Activated naive CD4-positive, alpha-beta T cell treated with anti-CD3 and anti-CD28 coated beads, Interleukin-2, amount 10 ng/mL, durations not matched to agents 7 days and 5 days (primary cell): Measurements from ENCODE around the gene EDARADD.
"Not testable (repeated sequence)": the region's sequence is repeated elsewhere in the genome, so short reads cannot be mapped to it uniquely, and the experiment has no call there.

Experiments used
- CTCF ChIA-PET: fragments of 350-600 bp; sonication (Branson Sonifier 250); formaldehyde crosslinking; loops from one replicate; lab custom pipeline; 2021; ENCODE audit warnings: antibody characterized with exemption; lab: Charles Lee
- DNase-seq: peaks from one replicate; pipeline ENCODE4 v3.0.0-alpha.2; 2020
- H3K27ac Mint-ChIP-seq: one replicate; pipeline ENCODE4 v1.8.0; 2021; ENCODE audit warnings: mild to moderate bottlenecking, moderate library complexity, mixed read lengths
- H3K27me3 Mint-ChIP-seq: one replicate; pipeline ENCODE4 v1.8.0; 2021; ENCODE audit warnings: mild to moderate bottlenecking, mixed read lengths
- H3K36me3 Mint-ChIP-seq: one replicate; pipeline ENCODE4 v1.8.0; 2021; ENCODE audit warnings: mixed read lengths
- H3K4me1 Mint-ChIP-seq: one replicate; pipeline ENCODE4 v1.8.0; 2021; ENCODE audit warnings: mixed read lengths
- H3K4me3 Mint-ChIP-seq: one replicate; pipeline ENCODE4 v1.8.0; 2021; ENCODE audit warnings: mild to moderate bottlenecking, moderate library complexity, mixed read lengths
- H3K9me3 Mint-ChIP-seq: one replicate; pipeline ENCODE4 v1.8.0; 2021; ENCODE audit warnings: mixed read lengths

EDARADD gene

GRCh38 chr1:236468625-236469024, 74.5 kb downstream of the EDARADD start:
- H3K4me1 Mint-ChIP-seq = peaks cover 17% of the 10 kb centered on the region
- no peaks in the 10 kb centered on the region for H3K9me3 Mint-ChIP-seq
- peaks cover 54% of the 10 kb centered on the region for H3K27me3 Mint-ChIP-seq
- no peak overlapping the region for H3K27ac Mint-ChIP-seq
- CTCF ChIA-PET = interaction anchor here (2.0 kb wide), 1 partner anchor 17 kb away, joined by 5 read pairs; no protein-coding TSS in a partner anchor
- no peaks in the 10 kb centered on the region for H3K36me3 Mint-ChIP-seq
- no peak overlapping the region for H3K4me3 Mint-ChIP-seq
- no peak for DNase-seq

GRCh38 chr1:236469466-236469865, 75.4 kb downstream of the EDARADD start:
- Mint-ChIP-seq H3K36me3 (no peaks in the 10 kb centered on the region), H3K27ac (no peak overlapping the region), H3K9me3 (no peaks in the 10 kb centered on the region), H3K4me1 (peaks cover 17% of the 10 kb centered on the region), H3K27me3 (peaks cover 46% of the 10 kb centered on the region), H3K4me3 (no peak overlapping the region)
- CTCF ChIA-PET = interaction anchor here (2.0 kb wide), 1 partner anchor 18 kb away, joined by 5 read pairs; no protein-coding TSS in a partner anchor
- no peak for DNase-seq

GRCh38 chr1:236471096-236471495, 77.0 kb downstream of the EDARADD start:
- CTCF ChIA-PET = no interaction called here
- H3K27me3 Mint-ChIP-seq = peaks cover 32% of the 10 kb centered on the region
- peaks cover 5% of the 10 kb centered on the region for H3K4me1 Mint-ChIP-seq
- DNase-seq = no peak
- H3K27ac Mint-ChIP-seq = no peak overlapping the region
- no peaks in the 10 kb centered on the region for H3K9me3 Mint-ChIP-seq
- H3K4me3 Mint-ChIP-seq = no peak overlapping the region
- no peaks in the 10 kb centered on the region for H3K36me3 Mint-ChIP-seq

DNA sequence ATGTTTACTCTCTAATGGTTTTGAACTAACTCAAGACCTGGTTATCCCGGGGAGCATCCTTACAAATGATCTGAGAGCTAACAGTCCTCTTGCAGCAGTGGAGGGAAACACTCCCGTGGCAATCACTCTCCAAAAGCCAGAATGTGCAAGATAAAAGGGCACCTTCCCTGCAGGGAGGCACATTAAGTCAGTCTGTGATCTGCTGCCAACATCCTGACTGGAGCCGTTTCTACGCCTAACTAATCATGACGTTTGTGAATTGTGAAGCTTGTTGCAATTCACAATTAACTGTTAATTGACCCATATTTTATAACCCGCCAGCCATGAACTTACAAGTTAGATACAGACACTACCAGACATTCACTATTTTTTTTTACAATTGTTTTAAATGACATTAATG, 77.6 kb downstream of the EDARADD start:
- no peaks in the 10 kb centered on the region for H3K9me3 Mint-ChIP-seq
- H3K36me3 Mint-ChIP-seq = no peaks in the 10 kb centered on the region
- no peak for DNase-seq
- no peaks in the 10 kb centered on the region for H3K4me1 Mint-ChIP-seq
- CTCF ChIA-PET = no interaction called here
- no peak overlapping the region for H3K27ac Mint-ChIP-seq
- no peak overlapping the region for H3K4me3 Mint-ChIP-seq
- H3K27me3 Mint-ChIP-seq = peaks cover 26% of the 10 kb centered on the region

DNA sequence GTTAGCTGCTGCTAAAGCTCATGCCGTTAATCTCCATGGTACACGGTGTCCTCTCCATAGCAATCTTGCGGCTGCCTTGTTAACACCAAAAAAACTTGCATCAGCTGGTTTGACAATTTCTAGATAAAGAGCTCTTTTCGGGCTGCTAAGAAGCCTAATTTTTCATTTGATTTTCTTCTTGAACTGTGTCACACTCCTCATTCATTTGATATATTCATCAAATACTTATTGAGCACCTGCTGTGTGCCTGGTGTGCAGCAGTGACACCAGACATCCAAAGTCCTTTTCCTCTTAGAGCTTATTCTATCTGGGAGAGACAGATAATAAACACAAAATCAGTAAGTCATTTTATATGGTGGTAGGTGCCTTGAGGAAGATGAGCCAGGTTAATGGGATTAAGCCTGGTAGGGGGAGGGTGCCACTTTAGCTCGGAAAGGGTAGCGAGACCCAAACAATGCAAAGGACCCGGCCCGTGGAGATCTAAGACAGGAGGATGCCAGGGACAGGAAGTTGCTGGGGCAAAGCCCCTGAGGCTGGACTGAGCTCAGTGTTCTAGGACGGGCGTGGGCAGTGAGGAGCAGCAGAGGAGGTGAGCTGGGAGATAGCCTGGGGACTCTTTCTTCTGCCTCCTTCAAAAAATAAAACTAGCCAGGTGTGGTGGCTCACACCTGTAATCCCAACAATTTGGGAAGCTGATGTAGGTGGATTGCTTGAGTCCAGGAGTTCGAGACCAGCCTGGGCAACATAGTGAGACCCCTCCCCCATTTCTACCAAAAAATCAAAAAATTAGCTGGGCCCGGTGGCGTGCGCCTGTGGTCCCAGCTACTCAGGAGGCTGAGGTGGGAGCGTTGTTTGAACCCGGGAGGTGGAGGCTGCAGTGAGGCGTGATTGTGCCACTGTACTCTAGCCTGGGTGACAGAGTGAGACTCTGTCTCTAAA, 79.0 kb downstream of the EDARADD start:
- CTCF ChIA-PET = interaction anchor here (0.6 to 1.2 kb wide), 2 partner anchors 9 to 1402 kb away, joined by 3 read pairs; no protein-coding TSS in a partner anchor
- no peaks in the 10 kb centered on the region for H3K9me3 Mint-ChIP-seq
- H3K36me3 Mint-ChIP-seq = no peaks in the 10 kb centered on the region
- no peak overlapping the region for H3K4me3 Mint-ChIP-seq
- no peak for DNase-seq
- H3K27me3 Mint-ChIP-seq = peaks cover 12% of the 10 kb centered on the region
- no peak overlapping the region for H3K27ac Mint-ChIP-seq
- H3K4me1 Mint-ChIP-seq = no peaks in the 10 kb centered on the region

GRCh38 chr1:236476019-236476418, 81.9 kb downstream of the EDARADD start:
- Mint-ChIP-seq H3K4me1 (no peaks in the 10 kb centered on the region), H3K27ac (no peak overlapping the region), H3K27me3 (peaks cover 6% of the 10 kb centered on the region), H3K4me3 (no peak overlapping the region), H3K36me3 (no peaks in the 10 kb centered on the region), H3K9me3 (no peaks in the 10 kb centered on the region)
- CTCF ChIA-PET = no interaction called here
- no peak for DNase-seq

GRCh38 chr1:236480758-236481436, 86.8 kb downstream of the EDARADD start:
- CTCF ChIA-PET = no interaction called here
- H3K27ac Mint-ChIP-seq = no peak overlapping the region
- H3K4me1 Mint-ChIP-seq = no peaks in the 10 kb centered on the region
- no peaks in the 10 kb centered on the region for H3K36me3 Mint-ChIP-seq
- no peaks in the 10 kb centered on the region for H3K9me3 Mint-ChIP-seq
- no peak for DNase-seq
- H3K27me3 Mint-ChIP-seq = peaks cover 23% of the 10 kb centered on the region
- no peak overlapping the region for H3K4me3 Mint-ChIP-seq

- no peak overlapping the region for H3K27ac Mint-ChIP-seq
- no peaks in the 10 kb centered on the region for H3K4me1 Mint-ChIP-seq
- no peaks in the 10 kb centered on the region for H3K9me3 Mint-ChIP-seq
- no peak overlapping the region for H3K4me3 Mint-ChIP-seq
- H3K27me3 Mint-ChIP-seq = peaks cover 36% of the 10 kb centered on the region
- no peaks in the 10 kb centered on the region for H3K36me3 Mint-ChIP-seq
- no peak for DNase-seq
- CTCF ChIA-PET = no interaction called here
Measured at GRCh38 chr1:236484310-236484971, 90.4 kb downstream of the EDARADD start.

DNA sequence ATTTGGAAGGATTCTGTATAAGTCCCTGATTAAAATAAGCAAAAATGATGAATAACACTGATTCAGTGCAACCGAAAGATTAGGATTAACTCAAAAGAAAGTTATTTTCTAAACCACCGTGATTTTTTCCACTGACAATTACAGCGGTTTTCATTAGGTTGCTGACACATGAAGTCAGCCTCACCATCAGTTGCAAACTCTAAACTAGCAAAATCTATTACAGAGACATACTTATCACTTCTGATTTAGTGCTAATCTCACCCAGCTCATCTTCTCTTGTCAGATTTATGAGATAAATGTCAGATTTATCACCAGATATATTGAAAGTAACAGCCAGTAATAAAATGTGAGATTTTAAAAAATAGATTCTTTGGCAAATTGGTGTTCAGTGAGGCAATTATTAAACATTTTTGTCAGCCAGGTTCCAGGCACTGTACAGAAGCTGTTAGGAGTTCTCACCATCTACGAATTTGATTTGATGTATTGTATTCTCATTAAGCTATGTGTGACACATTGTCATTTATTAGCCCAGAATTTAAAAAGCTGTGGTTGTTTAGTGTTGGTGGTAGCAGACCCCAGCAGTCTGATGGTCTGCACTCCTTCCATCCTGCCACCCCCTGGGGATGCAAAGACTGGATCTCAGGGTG, 92.4 kb downstream of the EDARADD start:
- H3K4me1 Mint-ChIP-seq = peaks cover 7% of the 10 kb centered on the region
- H3K9me3 Mint-ChIP-seq = no peaks in the 10 kb centered on the region
- H3K27me3 Mint-ChIP-seq = peaks cover 39% of the 10 kb centered on the region

GRCh38 chr1:236489161-236489560, 95.1 kb downstream of the EDARADD start:
- not testable (repeated sequence) for H3K4me3 Mint-ChIP-seq, H3K36me3 Mint-ChIP-seq, H3K9me3 Mint-ChIP-seq, H3K27ac Mint-ChIP-seq, DNase-seq
- Mint-ChIP-seq H3K27me3 (peaks cover 44% of the 10 kb centered on the region), H3K4me1 (peaks cover 13% of the 10 kb centered on the region)
- CTCF ChIA-PET = interaction anchor here (0.6 to 1.2 kb wide), 6 partner anchors 10 to 384 kb away, joined by 3 read pairs; no protein-coding TSS in a partner anchor

More for the DNA sequence above, 92.4 kb downstream of the EDARADD start:
- Mint-ChIP-seq H3K36me3 (no peaks in the 10 kb centered on the region), H3K27ac (no peak overlapping the region), H3K4me3 (no peak overlapping the region)
- DNase-seq = no peak
- CTCF ChIA-PET = interaction anchor here (0.7 to 1.0 kb wide), 2 partner anchors 35 to 393 kb away, joined by 3 read pairs; no protein-coding TSS in a partner anchor

GRCh38 chr1:236489710-236490377, 95.8 kb downstream of the EDARADD start:
- no peak overlapping the region for H3K27ac Mint-ChIP-seq
- DNase-seq = no peak
- H3K4me3 Mint-ChIP-seq = no peak overlapping the region
- H3K36me3 Mint-ChIP-seq = no peaks in the 10 kb centered on the region
- no peaks in the 10 kb centered on the region for H3K9me3 Mint-ChIP-seq
- peaks cover 13% of the 10 kb centered on the region for H3K4me1 Mint-ChIP-seq
- CTCF ChIA-PET = interaction anchor here (0.6 to 1.9 kb wide), 6 partner anchors 9 to 386 kb away, joined by 3 to 4 read pairs (median 3); no protein-coding TSS in a partner anchor
- H3K27me3 Mint-ChIP-seq = peaks cover 44% of the 10 kb centered on the region

GRCh38 chr1:236491469-236492136, 97.5 kb downstream of the EDARADD start:
- Mint-ChIP-seq H3K4me1 (peaks cover 13% of the 10 kb centered on the region), H3K9me3 (no peaks in the 10 kb centered on the region), H3K4me3 (no peak overlapping the region), H3K36me3 (no peaks in the 10 kb centered on the region), H3K27me3 (peaks cover 48% of the 10 kb centered on the region), H3K27ac (no peak overlapping the region)
- CTCF ChIA-PET = interaction anchor here (0.6 to 1.9 kb wide), 4 partner anchors 38 to 388 kb away, joined by 3 to 4 read pairs (median 3); no protein-coding TSS in a partner anchor
- DNase-seq = no peak

DNA sequence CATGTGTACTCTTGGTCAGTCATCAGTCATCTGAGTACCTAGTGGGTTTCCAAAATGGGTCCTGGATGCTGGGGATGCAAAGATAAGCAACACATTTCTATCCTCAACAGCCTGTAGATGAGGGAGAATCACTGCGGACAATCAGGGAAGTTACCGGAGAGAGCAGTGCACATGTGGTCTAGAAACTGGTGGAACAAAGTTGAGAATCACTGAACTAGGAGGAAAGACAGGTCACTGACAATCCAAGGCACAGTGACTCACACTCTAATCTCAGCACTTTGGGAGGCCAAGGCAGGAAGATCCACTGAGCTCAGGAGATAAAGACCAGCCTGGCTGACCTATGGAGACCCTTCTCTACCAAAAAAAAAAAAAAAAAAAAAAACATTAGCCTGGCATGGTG, 98.3 kb downstream of the EDARADD start:
- H3K4me1 Mint-ChIP-seq = peaks cover 13% of the 10 kb centered on the region
- H3K4me3 Mint-ChIP-seq = no peak overlapping the region
- H3K9me3 Mint-ChIP-seq = no peaks in the 10 kb centered on the region
- DNase-seq = no peak
- CTCF ChIA-PET = no interaction called here
- no peak overlapping the region for H3K27ac Mint-ChIP-seq
- H3K36me3 Mint-ChIP-seq = no peaks in the 10 kb centered on the region
- H3K27me3 Mint-ChIP-seq = peaks cover 43% of the 10 kb centered on the region
